Stimulated activated CD4-positive, alpha-beta T cell treated with anti-CD3 and anti-CD28 coated beads, Interleukin-4, amount 100 ng/mL, for 48 hours (primary cell): ENCODE results near the gene PTGFR.

ENCODE experiments used
- DNase-seq, 2 donors: peaks; one replicate each; pipeline ENCODE4 v3.0.0-alpha.2; 2020; ENCODE audit warnings: low read depth in 2 of 2

The PTGFR gene

GRCh38 chr1:78520843-78521242 is 30.1 kb downstream of the PTGFR start:
- DNase-seq: no peak

- no peak for DNase-seq
Measured at GRCh38 chr1:78522136-78522535, 31.4 kb downstream of the PTGFR start.

GRCh38 chr1:78526496-78526895 is 35.7 kb downstream of the PTGFR start:
- DNase-seq: no peak

- no peak for DNase-seq
Measured at GRCh38 chr1:78527706-78528105, 36.9 kb downstream of the PTGFR start.

GRCh38 chr1:78533527-78533926 is 42.8 kb downstream of the PTGFR start:
- DNase-seq: no peak

GRCh38 chr1:78535286-78535685 is 44.5 kb downstream of the PTGFR start:
- no peak for DNase-seq

- no peak for DNase-seq
Measured at GRCh38 chr1:78536427-78536826, 45.7 kb downstream of the PTGFR start.

GRCh38 chr1:78540048-78540447 is 49.3 kb downstream of the PTGFR start:
- DNase-seq: no peak

- no peak for DNase-seq
Measured at GRCh38 chr1:78541479-78541878, 50.7 kb downstream of the PTGFR start.

- DNase-seq: no peak
Measured at GRCh38 chr1:78543941-78544643, 53.3 kb downstream of the PTGFR start.

GRCh38 chr1:78547081-78547480 is 56.3 kb downstream of the PTGFR start:
- DNase-seq: no peak

GRCh38 chr1:78549331-78549730 is 58.6 kb downstream of the PTGFR start:
- no peak for DNase-seq

- no peak for DNase-seq
Measured at GRCh38 chr1:78549891-78550290, 59.1 kb downstream of the PTGFR start.

- no peak for DNase-seq
Measured at GRCh38 chr1:78553859-78554258, 63.1 kb downstream of the PTGFR start.

GRCh38 chr1:78554840-78555239 is 64.1 kb downstream of the PTGFR start:
- DNase-seq: no peak

GRCh38 chr1:78559680-78560079 is 68.9 kb downstream of the PTGFR start:
- DNase-seq: no peak

GRCh38 chr1:78560811-78561210 is 70.0 kb downstream of the PTGFR start:
- DNase-seq: no peak

- no peak for DNase-seq
Measured at GRCh38 chr1:78561856-78562255, 71.1 kb downstream of the PTGFR start.

GRCh38 chr1:78565393-78565792 is 74.6 kb downstream of the PTGFR start:
- DNase-seq: no peak

- no peak for DNase-seq
Measured at GRCh38 chr1:78570539-78570938, 79.8 kb downstream of the PTGFR start.

- no peak for DNase-seq
Measured at GRCh38 chr1:78577257-78578100, 86.7 kb downstream of the PTGFR start.

GRCh38 chr1:78586572-78586971 is 95.8 kb downstream of the PTGFR start:
- no peak for DNase-seq

GRCh38 chr1:78587211-78587610 is 96.4 kb downstream of the PTGFR start:
- DNase-seq: no peak
